Adrenal gland (tissue), 5 donors: ENCODE measurements around the gene LYZL2.

Source experiments
- CTCF ChIP-seq, 6 experiments: fragments of 450-650 bp in 4 of 6; fragments of 200-600 bp in 2 of 6; sonication (generic) in 1 of 6; IDR thresholded peaks; 1 replicate in 5 of 6; 2 replicates in 1 of 6; pipeline versions ENCODE4 v1.5.1 to v1.8.0; 2016 to 2021; ENCODE audit warnings: antibody characterized with exemption in 6 of 6, mild to moderate bottlenecking in 2 of 6, moderate library complexity in 1 of 6
- POLR2A ChIP-seq, 2 donors: fragments of 450-650 bp; IDR thresholded peaks; one replicate each; pipeline ENCODE4 v1.6.1; 2017; ENCODE audit warnings: antibody characterized with exemption in 2 of 2, mild to moderate bottlenecking in 2 of 2, moderate library complexity in 1 of 2
- donor health status: DM: no; HTN: no; CAD: no.

- TF ChIP-seq POLR2A (IDR thresholded peaks at IDR 0.05) (no peak), CTCF (IDR thresholded peaks at IDR 0.05) (no peak)
These were observed 42.0 kb downstream of the LYZL2 start for GRCh38 chr10:30587522-30588031.
